ENCODE results near the gene RGS4.

Gene RGS4

GRCh38 chr1:163069142-163069541, at the start of gene RGS4:
Gene RGS4, plus strand, starts transcription at chr1:163069361. Its CDS starts 124 bp downstream, at chr1:163069485.
- no peak for DNase-seq (ENCODE audit: low read depth in 2 of 2)

- DNase-seq (ENCODE audit: low read depth in 2 of 2), result no peak
Observed at GRCh38 chr1:163022129-163022528, 47.0 kb upstream of the RGS4 start.

- no peak for DNase-seq (ENCODE audit: low read depth in 2 of 2)
Observed at GRCh38 chr1:163027610-163028009, 41.6 kb upstream of the RGS4 start.

- DNase-seq (ENCODE audit: low read depth in 2 of 2), result no peak
Observed at GRCh38 chr1:163029901-163030300, 39.3 kb upstream of the RGS4 start.

- DNase-seq (ENCODE audit: low read depth in 2 of 2), result no peak
Observed at GRCh38 chr1:163035446-163036249, 33.5 kb upstream of the RGS4 start.

GRCh38 chr1:163036671-163037070, 32.5 kb upstream of the RGS4 start:
- DNase-seq (ENCODE audit: low read depth in 2 of 2), result no peak

- DNase-seq (ENCODE audit: low read depth in 2 of 2), result no peak
Observed at GRCh38 chr1:163038928-163039706, 30.0 kb upstream of the RGS4 start.

GRCh38 chr1:163039707-163040093, 29.5 kb upstream of the RGS4 start:
- DNase-seq (ENCODE audit: low read depth in 2 of 2), result no peak

- no peak for DNase-seq (ENCODE audit: low read depth in 2 of 2)
Observed at GRCh38 chr1:163046071-163046470, 23.1 kb upstream of the RGS4 start.

- DNase-seq (ENCODE audit: low read depth in 2 of 2), result no peak
Observed at GRCh38 chr1:163047951-163048659, 21.1 kb upstream of the RGS4 start.

GRCh38 chr1:163048869-163049268, 20.3 kb upstream of the RGS4 start:
- no peak for DNase-seq (ENCODE audit: low read depth in 2 of 2)

- DNase-seq (ENCODE audit: low read depth in 2 of 2), result no peak
Observed at GRCh38 chr1:163049296-163049695, 19.9 kb upstream of the RGS4 start.

- DNase-seq (ENCODE audit: low read depth in 2 of 2), result no peak
Observed at GRCh38 chr1:163050496-163050895, 18.7 kb upstream of the RGS4 start.

- no peak for DNase-seq (ENCODE audit: low read depth in 2 of 2)
Observed at GRCh38 chr1:163054181-163054591, 15.0 kb upstream of the RGS4 start.

- DNase-seq (ENCODE audit: low read depth in 2 of 2), result no peak
Observed at GRCh38 chr1:163055005-163055404, 14.2 kb upstream of the RGS4 start.

GRCh38 chr1:163055531-163055930, 13.6 kb upstream of the RGS4 start:
- DNase-seq (ENCODE audit: low read depth in 2 of 2), result no peak

- no peak for DNase-seq (ENCODE audit: low read depth in 2 of 2)
Observed at GRCh38 chr1:163056831-163057230, 12.3 kb upstream of the RGS4 start.

- DNase-seq (ENCODE audit: low read depth in 2 of 2), result no peak
Observed at GRCh38 chr1:163060343-163061007, 8.7 kb upstream of the RGS4 start.

- DNase-seq (ENCODE audit: low read depth in 2 of 2), result no peak
Observed at GRCh38 chr1:163063143-163063542, 6.0 kb upstream of the RGS4 start.

GRCh38 chr1:163063610-163064009, 5.6 kb upstream of the RGS4 start:
- no peak for DNase-seq (ENCODE audit: low read depth in 2 of 2)

- DNase-seq (ENCODE audit: low read depth in 2 of 2), result no peak
Observed at GRCh38 chr1:163066168-163066567, 3.0 kb upstream of the RGS4 start.

- DNase-seq (ENCODE audit: low read depth in 2 of 2), result no peak
Observed at GRCh38 chr1:163066686-163067085, 2.5 kb upstream of the RGS4 start.

Measured in stimulated activated CD8-positive, alpha-beta memory T cell treated with anti-CD3 and anti-CD28 coated beads, Interleukin-2, amount 100 ng/mL, for 1 hour (primary cell).